DND-41 (cell line): ENCODE measurements around the gene REN.

ENCODE experiments used
- ATAC-seq: fragments of 200-7000 bp; cut with Tn5 transposase; 3 replicates; pipeline ENCODE4 v1.9.1; 2021; ENCODE audit warnings: low read depth; ENCODE audit not compliant: insufficient read depth
- DNase-seq: peaks from one replicate; pipeline ENCODE4 v3.0.0-alpha.2; 2020
- H2AFZ ChIP-seq: 2 replicates; pipeline ENCODE4 v1.6.0; 2012; ENCODE audit warnings: low read depth, low read length
- H3K27ac ChIP-seq: 2 replicates; pipeline ENCODE4 v1.5.1; 2012; ENCODE audit warnings: low read length, inconsistent platforms
- H3K27me3 ChIP-seq: fragments of 200-600 bp; sonication (generic); 2 replicates; pipeline ENCODE4 v1.6.0; 2012; ENCODE audit warnings: low read length, mild to moderate bottlenecking, inconsistent platforms; ENCODE audit not compliant: insufficient read depth, poor library complexity
- H3K36me3 ChIP-seq: 2 replicates; pipeline ENCODE4 v1.5.1; 2012; ENCODE audit warnings: low read length, inconsistent platforms; ENCODE audit not compliant: insufficient read depth
- H3K4me1 ChIP-seq: 2 replicates; pipeline ENCODE4 v1.5.1; 2012; ENCODE audit warnings: mild to moderate bottlenecking, low read length; ENCODE audit not compliant: insufficient read depth
- H3K4me2 ChIP-seq: 2 replicates; pipeline ENCODE4 v1.6.0; 2012; ENCODE audit warnings: mild to moderate bottlenecking, moderate library complexity, low read length, inconsistent platforms; ENCODE audit not compliant: insufficient read depth
- H3K4me3 ChIP-seq, 2 experiments: fragments of 200-600 bp in 1 of 2; shearing (Covaris generic) in 1 of 2; 2 replicates each; pipeline ENCODE4 v1.5.1; 2012 to 2016; ENCODE audit warnings: inconsistent platforms in 2 of 2, low read length in 2 of 2, mild to moderate bottlenecking in 2 of 2, low read depth in 1 of 2, moderate library complexity in 1 of 2
- H3K79me2 ChIP-seq: 2 replicates; pipeline ENCODE4 v1.6.0; 2012; ENCODE audit warnings: low read length, inconsistent platforms; ENCODE audit not compliant: insufficient read depth
- H3K9ac ChIP-seq: 2 replicates; pipeline ENCODE4 v1.6.0; 2012; ENCODE audit warnings: low read depth, mild to moderate bottlenecking, inconsistent platforms, low read length, moderate library complexity
- H3K9me3 ChIP-seq: 2 replicates; pipeline ENCODE4 v1.5.1; 2012; ENCODE audit warnings: low read length, moderate library complexity, mild to moderate bottlenecking, inconsistent platforms; ENCODE audit not compliant: insufficient read depth, severe bottlenecking
- H4K20me1 ChIP-seq: 2 replicates; pipeline ENCODE4 v1.6.0; 2012; ENCODE audit warnings: low read length; ENCODE audit not compliant: insufficient read depth
- CTCF ChIP-seq: IDR thresholded peaks from 2 replicates; pipeline ENCODE4 v1.5.1; 2012; ENCODE audit warnings: borderline replicate concordance, low read length, moderate library complexity, mild to moderate bottlenecking; ENCODE audit not compliant: poor library complexity, severe bottlenecking; ENCODE audit errors: extremely low read depth
- EZH2 ChIP-seq: IDR thresholded peaks from 3 replicates; pipeline ENCODE4 v1.6.1; 2012; ENCODE audit warnings: borderline replicate concordance, low read depth, mild to moderate bottlenecking, moderate library complexity, low read length, inconsistent platforms; ENCODE audit not compliant: severe bottlenecking

REN gene

DNA sequence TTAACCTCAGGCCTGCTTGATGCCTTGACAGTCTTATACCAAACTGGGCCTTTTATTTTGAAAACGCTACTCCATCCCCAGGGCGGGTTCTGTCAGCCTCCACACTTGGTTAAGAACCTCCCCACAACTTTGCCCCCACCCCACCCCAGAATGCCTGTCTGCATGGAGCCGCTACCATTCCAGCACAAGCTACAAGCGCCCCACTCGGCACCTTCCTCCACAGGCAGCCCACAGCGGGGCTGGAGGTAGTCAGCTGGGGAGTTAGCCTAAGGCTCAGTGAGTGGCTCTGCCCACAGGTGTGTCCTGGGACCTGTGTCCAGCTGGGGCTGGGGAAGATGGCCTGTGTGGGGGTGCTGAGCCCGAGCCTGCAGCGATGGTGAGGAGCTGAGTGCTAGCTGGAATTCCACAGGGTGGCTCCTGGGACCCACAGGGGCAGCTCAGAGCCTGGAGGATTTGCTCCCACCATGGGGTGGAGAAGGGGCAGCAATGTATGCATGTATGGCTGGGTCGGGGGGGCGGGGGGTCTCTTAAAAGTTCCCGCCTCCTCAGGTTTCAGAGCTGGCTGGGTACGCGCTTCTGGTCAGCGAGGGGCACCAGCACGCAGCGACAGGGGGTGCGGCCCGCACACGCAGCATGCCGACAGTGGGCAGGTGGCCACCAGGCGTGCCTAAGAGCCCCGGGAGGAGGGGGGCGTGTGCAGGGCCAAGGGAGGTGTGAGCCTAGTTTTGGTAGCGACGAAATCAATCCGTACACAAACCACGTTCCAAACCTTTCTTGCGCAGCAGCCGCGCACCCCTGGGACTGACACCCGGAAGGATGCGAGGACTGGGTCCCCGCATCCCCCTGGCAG lies 15.2 kb downstream of the REN start:
- H3K9ac ChIP-seq, result no peak overlapping the region
- no peaks in the 10 kb centered on the region for H3K4me1 ChIP-seq
- H3K4me3 ChIP-seq, result no peak overlapping the region
- H4K20me1 ChIP-seq, result no peaks in the 10 kb centered on the region; the same call in 1 of the 2 replicates
- no peaks in the 10 kb centered on the region for H3K36me3 ChIP-seq
- TF ChIP-seq CTCF (no peak), EZH2 (no peak)
- H3K4me2 ChIP-seq, result no peak overlapping the region
- H2AFZ ChIP-seq, result no peak overlapping the region
- DNase-seq (no peak), ATAC-seq (no peak)
- H3K27me3 ChIP-seq, result no peaks in the 10 kb centered on the region
- no peak overlapping the region for H3K27ac ChIP-seq
- H3K79me2 ChIP-seq, result no peaks in the 10 kb centered on the region
- no peaks in the 10 kb centered on the region for H3K9me3 ChIP-seq

- no peaks in the 10 kb centered on the region; the same call in 1 of the 2 replicates for H4K20me1 ChIP-seq
- no peak overlapping the region for H3K4me3 ChIP-seq
- no peaks in the 10 kb centered on the region for H3K9me3 ChIP-seq
- H3K79me2 ChIP-seq, result no peaks in the 10 kb centered on the region
- no peaks in the 10 kb centered on the region for H3K36me3 ChIP-seq
- no peak overlapping the region for H2AFZ ChIP-seq
- no peaks in the 10 kb centered on the region for H3K4me1 ChIP-seq
- ATAC-seq, result no peak
- H3K27ac ChIP-seq, result no peak overlapping the region
- no peak overlapping the region for H3K4me2 ChIP-seq
- TF ChIP-seq EZH2 (no peak), CTCF (no peak)
- no peak overlapping the region for H3K9ac ChIP-seq
- no peak for DNase-seq
- no peaks in the 10 kb centered on the region for H3K27me3 ChIP-seq
These were observed 16.2 kb downstream of the REN start for GRCh38 chr1:204149635-204150565.

DNA sequence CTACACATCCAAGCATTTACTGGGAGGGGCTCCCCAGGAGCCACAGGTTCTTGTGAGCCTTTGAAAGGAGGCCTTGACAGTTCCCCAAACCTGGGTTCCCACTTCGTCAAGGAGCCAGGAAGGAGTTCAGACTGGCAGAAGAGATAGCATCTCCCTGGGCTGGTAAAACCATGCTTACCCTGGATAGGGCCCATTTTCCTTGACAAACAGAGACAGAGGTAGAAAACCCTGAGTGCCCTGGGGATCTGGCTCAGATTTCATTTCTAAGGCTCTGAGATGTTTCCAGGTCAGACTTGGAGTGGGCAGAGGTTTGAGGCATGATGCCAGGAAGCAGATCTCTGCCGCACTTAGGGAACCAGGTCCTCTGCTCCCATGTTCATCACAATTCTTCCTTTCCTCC lies 17.0 kb downstream of the REN start:
- Histone ChIP-seq H4K20me1 (no peaks in the 10 kb centered on the region; the same call in 1 of the 2 replicates), H3K27ac (no peak overlapping the region), H3K27me3 (no peaks in the 10 kb centered on the region), H3K36me3 (no peaks in the 10 kb centered on the region), H2AFZ (no peak overlapping the region), H3K9me3 (no peaks in the 10 kb centered on the region), H3K79me2 (no peaks in the 10 kb centered on the region), H3K9ac (no peak overlapping the region), H3K4me3 (no peak overlapping the region), H3K4me1 (no peaks in the 10 kb centered on the region), H3K4me2 (no peak overlapping the region)
- DNase-seq, result no peak
- no peak for ATAC-seq
- TF ChIP-seq CTCF, result no peak
- no peak for TF ChIP-seq EZH2
